Inflammatory macrophage treated with lipopolysaccharide for 4 hours (primary cell): ENCODE measurements around the gene PES1.
"Not testable (repeated sequence)": the region's sequence is repeated elsewhere in the genome, so short reads cannot be mapped to it uniquely, and the experiment has no call there.

Experiments
- DNase-seq: peaks from one replicate; pipeline ENCODE4 v3.0.0-alpha.2; 2020

PES1 gene

DNA sequence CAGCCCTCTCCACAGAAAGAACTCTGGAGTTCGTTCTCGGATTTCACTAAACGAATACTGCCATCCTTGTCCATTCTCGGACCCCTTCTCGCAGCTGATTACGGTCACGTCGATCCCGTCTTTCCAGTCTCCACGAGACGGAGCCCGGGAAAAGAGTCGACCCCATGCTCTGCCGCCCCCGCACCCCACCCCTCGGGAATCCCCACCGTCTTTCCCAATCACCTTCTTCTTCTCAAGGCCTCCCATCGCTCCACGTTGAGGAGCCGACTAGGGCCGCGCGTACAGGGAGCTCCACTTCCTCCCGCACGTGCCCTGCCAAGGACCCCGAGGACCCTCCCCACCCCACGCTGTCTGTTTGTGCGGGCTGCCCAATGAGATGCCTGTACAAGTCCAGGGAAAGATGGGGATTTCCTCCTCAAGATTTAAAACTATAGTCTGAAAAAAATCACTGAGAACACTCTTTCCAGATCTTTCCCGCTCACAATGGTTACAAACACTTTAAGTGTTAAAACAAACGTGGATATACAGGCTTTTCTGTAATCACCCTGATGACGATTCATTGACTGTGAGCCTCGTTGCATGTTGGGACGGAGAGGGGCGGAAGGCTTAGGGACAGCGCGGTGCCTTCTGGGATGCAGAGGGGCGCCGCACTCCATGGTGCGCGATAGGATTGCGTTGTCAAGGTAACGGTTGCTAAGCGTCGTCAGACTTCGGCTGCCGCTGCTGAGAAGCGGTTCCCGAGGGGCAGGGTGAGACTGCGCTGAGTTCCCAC is at the start of gene PES1:
Gene PES1, minus strand, starts transcription at position 323 of the 772 bp plus-strand sequence. Its CDS starts 77 bp downstream, at position 246.
- peak; percentile 98 for DNase-seq

DNA sequence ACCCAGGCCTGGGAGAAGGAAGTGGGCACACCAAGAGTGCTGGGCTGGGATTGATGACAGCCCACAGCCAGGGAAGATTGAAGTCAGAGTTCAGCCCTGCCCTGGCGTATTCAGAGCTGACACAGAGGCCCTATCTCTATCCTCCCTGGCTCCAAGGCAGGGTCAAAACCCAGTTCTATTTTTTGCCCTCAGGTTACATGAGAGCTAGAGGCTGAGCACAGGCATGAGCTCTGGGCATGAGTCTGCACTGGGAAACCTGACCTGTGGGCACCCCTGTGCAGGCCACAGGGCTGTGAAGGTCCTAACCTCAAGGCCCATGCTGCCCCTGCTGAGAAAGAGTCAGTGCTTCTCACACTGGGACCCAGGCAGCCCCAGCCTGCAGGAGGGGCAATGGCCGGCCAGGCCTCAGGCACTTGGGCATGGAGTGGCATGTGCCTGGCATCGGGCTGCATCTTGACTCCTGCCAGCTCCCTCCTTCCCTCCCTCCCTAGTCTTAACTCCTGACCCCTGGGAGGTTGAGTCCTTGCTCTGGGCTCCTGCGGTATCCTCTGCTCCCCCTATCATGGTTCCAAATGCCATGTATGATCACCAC is 49.2 kb upstream of the PES1 start:
- no peak for DNase-seq

DNA sequence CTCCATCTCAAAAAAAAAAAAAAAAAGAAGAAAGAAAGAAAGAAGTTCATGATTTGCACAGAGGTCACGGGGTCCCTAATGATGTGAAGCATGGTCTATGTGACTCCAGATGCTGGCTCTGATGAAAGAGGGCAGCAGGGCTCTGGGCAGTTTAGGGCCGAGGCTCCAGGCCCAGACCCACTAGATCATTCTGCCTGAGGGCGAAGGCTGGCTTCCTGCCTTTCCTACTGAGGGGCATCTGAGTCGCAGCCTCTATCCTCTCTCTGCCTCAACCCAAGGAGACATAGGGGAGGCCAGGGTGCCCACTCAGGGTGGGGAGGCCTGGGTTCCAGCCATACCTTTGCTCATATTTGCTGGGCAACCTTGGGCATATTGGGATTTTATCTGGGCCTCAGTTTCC is 48.7 kb upstream of the PES1 start:
- DNase-seq: no peak

DNA sequence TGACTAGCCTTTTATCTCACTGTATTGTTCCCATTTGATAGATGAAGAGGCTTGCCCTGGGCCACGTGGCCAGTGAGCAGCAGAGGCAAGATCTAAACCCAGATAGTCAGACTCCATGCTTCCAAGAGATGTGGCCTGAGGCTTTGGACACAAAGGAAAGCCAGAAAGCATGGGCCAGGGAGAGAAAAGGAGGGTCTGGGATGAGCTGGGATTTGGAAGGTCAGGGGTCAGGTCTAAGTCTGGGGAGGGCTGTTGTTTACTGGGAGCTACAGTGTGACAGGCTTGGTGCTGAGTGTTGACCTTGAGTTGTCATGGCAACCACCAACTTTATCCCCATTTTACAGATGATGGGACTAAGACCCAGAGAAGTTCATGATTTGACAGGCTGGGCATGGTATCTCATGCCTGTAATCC is 46.0 kb upstream of the PES1 start:
- DNase-seq: no peak

DNA sequence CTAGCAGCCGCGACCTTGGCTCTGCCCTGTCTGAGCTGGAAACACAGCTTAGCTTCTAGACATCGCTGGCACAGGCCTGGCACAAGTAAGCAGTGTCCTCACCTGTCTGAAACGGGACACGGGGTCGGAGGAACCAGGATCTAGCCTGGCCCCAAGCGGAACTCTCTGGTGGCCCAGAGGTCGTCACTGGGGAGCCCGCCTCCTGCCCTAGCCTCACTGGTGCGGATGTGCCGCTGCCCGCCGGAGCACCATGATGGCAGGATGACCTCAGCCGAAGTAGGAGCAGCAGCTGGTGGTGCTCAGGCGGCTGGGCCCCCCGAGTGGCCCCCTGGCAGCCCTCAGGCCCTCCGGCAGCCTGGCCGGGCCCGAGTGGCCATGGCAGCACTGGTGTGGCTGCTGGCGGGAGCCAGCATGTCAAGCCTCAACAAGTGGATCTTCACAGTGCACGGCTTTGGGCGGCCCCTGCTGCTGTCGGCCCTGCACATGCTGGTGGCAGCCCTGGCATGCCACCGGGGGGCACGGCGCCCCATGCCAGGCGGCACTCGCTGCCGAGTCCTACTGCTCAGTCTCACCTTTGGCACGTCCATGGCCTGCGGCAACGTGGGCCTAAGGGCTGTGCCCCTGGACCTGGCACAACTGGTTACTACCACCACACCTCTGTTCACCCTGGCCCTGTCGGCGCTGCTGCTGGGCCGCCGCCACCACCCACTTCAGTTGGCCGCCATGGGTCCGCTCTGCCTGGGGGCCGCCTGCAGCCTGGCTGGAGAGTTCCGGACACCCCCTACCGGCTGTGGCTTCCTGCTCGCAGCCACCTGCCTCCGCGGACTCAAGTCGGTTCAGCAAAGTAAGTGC is 44.7 kb upstream of the PES1 start:
- no peak for DNase-seq

DNA sequence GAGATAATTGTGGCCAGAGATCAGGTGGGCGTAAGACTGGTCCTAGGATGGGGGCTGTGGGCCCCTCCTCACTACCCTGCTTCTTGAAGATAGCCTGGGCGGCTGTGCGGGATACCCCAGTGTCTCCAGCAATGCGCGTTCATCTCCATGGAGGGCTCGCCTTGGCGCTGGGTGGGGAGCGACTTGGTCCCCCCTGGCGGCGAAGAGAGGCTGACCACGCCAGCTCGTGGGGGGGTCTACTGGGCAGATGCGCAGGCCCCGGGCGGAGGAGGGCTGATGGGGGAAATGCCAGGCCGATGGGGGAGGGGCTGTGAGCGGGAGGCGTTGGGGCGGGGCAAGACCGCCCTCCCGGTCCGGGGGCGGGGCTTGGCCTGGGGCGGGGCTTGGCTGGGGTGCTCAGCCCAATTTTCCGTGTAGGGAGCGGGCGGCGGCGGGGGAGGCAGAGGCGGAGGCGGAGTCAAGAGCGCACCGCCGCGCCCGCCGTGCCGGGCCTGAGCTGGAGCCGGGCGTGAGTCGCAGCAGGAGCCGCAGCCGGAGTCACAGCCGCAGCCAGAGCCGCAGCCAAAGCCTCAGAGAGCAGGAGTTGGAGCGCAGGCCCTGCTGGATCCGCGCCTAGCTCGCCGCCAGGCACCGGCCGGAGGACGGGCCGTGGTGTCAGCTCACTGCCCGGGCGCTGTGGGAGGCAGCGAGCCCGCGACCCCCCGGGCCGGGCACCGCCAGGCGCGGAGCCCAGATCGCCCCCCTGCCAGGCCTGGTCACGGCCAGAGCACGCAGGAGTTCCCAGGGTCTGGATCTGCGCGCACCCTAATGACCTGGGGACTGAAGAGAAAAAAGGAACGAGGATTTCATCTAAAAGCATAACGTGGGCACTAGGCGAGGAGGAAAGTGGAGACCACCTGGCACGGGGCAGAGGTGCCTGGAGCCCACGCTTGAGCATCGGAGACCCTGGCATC is 43.8 kb upstream of the PES1 start, which contains the start of gene SLC35E4:
Gene SLC35E4, plus strand, starts transcription at position 509 of the 953 bp plus-strand sequence. CDS start 670 bp downstream, outside the sequence.
- DNase-seq: peak; percentile 85

DNA sequence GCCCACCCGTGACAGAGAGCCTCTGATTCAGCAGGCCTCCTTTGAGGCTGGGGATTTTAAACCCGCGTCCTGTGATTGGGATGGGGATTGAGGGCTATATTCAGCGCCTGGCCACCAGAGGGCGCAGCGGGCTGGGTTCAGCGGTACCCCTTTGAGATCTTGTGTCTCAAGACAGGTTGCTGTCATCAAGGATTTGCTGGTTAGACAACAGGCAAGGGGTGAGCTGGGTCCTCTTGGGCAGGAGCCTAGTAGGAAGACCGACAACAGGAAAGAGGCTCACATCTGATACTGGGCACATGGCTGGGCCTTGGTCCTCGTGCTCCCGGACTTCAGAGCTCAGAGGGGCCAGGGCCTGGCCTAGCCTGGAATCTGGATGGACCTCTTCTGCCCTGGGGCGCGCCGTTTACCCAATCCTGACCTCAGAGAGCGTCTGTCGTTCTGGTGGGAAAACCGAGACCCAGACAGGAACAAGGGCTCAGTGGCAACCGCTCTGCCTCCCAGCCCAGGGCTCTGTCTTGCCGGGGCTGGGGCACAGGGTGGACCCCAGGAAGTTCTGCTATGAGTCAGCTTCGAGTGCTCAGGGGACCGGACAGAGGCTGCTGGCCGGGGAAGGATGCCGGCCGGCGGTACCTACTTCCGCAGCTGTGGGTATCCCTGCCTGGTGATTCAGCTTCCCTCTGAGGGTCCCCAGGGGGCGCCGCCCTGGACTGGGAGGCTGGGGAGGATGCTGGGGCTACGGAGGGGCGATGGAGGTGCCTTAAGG is 42.9 kb upstream of the PES1 start:
- DNase-seq: peak; percentile 87

DNA sequence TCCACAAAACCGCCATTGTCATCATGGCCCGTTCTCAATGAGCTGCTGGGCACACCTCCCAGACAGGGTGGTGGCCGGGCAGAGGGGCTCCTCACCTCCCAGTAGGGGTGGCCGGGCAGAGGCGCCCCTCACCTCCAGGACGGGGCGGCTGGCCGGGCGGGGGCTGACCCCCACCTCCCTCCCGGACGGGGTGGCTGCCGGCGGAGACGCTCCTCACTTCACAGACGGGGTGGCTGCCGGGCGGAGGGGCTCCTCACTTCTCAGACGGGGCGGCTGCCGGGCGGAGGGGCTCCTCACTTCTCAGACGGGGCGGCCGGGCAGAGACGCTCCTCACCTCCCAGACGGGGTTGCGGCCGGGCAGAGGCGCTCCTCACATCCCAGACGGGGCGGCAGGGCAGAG is 39.8 kb upstream of the PES1 start:
- DNase-seq: not testable (repeated sequence)

DNA sequence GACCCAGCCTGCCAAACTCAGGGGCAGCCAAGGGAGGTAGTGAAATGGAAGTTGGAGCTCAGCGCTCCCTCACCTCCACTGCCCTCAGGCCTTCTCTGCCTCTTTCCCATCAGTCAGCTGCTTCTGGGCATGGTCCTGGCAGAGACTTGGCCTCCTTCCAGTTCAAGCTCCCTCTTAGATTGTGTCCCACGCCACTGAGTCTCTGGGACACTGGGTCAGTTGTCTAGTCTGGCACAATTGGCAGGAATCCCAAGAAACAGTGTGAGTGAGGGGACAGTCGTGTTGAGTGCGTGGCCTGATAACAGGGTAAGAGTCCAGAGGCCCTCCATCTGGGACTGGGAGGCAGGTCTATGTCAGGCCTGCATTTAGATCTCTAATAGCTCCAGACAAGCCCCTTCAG is 36.8 kb upstream of the PES1 start:
- no peak for DNase-seq

DNA sequence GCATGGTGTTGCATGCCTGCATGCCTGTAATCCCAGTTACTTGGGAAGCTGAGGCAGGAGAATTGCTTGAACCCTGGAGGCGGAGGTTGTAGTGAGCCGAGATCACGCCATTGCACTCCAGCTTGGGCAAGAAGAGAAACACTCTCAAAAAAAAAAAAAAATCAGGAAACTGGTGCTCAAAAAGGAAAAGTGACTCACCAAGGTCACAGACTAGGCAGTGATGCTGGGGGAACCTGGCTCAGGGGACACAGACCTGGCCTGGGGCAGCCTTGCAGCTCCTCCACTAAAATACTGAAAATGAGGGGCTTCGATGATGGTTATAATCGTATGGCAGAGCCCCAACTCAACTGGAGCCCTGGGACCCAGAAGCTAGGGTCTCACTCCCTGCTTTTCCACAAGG is 35.8 kb upstream of the PES1 start:
- peak; percentile 48 for DNase-seq

DNA sequence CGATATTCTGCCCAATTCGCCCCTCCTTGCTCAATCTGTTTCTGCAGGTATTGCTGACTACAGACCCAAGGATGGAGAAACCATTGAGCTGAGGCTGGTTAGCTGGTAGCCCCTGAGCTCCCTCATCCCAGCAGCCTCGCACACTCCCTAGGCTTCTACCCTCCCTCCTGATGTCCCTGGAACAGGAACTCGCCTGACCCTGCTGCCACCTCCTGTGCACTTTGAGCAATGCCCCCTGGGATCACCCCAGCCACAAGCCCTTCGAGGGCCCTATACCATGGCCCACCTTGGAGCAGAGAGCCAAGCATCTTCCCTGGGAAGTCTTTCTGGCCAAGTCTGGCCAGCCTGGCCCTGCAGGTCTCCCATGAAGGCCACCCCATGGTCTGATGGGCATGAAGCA is 34.7 kb upstream of the PES1 start:
- no peak for DNase-seq

DNA sequence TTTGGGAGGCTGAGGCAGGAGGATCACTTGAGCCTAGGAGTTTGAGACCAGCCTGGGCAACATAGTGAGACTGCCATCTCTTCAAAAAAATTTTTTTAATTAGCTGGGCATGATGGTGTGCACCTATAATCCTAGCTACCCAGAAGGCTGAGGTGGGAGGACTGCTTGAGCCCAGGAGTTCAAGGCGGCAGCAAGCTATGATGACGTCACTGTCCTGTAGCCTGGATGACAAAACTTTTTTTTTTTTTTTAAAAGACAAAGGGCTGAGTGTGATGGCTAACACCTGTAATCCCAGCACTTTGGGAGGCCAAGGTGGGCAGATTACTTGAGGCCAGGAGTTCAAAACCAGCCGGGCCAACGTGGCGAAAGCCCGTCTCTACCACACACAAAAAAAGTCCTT is 28.2 kb upstream of the PES1 start:
- DNase-seq: not testable (repeated sequence)

DNA sequence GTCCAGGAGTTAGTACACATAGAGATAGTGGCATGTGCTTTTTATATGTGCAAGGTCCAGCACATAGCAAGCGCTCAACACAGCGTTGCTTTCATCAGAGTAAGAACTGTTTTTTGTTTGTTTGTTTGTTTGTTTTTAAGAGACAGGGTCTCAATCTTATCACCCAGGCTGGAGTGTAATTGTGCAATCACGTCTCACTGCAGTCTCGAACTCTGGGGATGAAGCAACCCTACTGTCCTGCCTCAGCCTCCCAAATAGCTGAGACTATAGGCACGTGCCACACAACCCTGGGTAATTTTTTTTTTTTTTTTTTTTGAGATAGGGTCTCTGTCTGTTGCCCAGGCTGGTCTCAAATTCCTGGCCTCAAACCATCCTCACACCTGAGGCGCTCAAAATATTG is 26.1 kb upstream of the PES1 start:
- no peak for DNase-seq

DNA sequence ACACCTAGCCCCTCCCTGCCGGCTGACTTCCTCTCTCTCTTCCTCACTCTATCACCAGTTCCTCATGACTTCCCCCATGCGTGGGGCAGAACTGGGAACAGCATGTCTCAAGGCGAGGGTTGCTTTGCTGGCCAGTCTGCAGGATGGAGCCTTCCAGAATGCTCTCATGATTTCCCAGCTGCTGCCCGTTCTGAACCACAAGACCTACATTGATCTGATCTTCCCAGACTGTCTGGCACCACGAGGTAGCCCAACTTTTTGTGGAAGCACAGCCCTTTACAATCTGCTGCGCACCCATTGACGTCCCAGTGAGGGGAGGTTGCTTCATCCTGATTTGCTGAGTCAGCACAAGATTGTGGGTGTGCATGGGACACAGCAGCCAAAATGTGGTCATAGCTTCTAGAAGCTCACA is 23.8 kb upstream of the PES1 start:
- DNase-seq: peak; percentile 49

DNA sequence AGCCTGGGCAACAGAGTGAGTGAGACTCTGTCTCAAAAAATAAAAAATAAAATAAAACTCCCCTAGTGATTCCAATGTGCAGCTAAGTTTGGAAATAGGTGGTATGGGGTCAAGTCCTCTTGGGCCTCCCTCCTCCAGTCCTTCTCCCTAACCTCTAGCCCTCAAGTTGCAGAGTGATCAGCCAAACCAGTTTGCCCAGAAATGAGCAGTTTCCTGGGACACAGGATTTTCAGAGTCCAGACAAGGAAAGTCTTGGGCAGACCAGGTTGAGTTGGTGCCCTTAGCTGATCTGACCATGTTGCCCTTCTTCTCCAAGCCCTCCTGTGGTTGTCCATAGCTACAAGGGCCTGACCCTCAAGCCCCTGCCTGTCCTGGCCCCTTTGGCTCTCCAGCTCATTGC is 23.2 kb upstream of the PES1 start:
- DNase-seq: no peak

DNA sequence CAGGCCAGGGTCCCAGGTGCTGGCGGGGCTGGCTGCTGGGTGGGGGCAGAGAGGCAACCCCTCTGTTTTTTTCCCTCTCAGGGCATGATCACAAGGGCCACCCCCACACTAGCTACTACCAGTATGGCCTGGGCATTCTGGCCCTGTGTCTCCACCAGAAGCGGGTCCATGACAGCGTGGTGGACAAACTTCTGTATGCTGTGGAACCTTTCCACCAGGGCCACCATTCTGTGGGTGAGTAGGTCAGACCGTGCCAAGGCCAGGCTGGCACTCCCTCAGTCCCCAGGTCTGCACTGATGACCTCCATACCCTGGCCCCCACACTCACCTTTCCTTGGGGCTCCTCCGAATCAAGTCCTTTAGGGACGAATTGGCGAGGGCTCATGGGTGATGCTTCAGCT is 22.6 kb upstream of the PES1 start:
- DNase-seq: no peak

DNA sequence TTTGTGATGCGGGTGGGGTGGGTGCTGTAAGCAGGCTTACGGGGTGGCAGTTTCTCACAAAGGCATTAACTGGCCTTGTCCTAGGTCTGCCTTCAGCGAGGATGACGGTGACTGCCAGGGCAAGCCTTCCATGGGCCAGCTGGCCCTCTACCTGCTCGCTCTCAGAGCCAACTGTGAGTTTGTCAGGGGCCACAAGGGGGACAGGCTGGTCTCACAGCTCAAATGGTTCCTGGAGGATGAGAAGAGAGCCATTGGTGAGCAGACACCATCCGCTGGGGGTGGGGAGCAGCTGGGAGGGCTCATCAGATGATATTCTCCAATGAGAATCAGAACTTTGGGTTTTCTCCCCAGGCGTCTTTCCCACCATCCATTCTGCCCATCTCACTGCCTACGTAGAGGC is 21.1 kb upstream of the PES1 start:
- no peak for DNase-seq

DNA sequence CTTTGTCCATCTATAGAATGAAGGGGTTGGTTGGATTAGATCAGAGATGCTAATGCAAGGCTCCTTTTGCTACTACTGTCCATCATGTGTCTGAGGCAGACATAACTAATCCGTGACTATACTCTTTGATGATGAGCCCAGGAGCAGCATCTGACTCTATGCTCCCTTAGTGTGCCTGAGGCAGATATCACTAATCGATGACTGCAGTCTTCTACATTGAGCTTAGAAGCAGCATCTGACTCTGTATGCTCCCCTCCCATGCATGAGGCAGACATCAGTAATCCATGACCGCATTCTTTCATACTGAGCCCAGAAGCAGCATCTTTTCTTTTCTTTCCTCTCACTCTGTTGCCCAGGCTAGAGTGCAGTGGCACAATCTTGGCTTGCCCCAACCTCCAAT is 19.5 kb upstream of the PES1 start:
- no peak for DNase-seq

DNA sequence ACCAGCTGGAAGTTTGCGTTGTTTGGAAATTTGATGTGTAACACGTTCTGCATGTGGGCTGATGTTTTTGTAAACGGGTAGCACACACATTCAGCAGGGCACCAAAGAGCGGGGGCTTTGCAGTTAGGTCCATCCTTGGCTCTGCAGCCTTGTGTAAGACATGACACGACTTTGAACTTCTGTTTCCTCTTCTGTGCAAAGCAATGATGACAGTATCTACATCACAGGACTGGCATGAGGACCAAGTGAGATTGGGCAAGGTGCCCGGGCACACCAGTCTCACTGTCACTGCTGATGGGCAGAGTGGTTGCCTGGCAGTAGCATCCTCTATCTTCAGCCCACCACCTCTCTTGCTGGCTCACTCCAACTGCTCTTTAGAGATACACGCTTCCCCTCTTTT is 18.6 kb upstream of the PES1 start:
- DNase-seq: peak; percentile 94

DNA sequence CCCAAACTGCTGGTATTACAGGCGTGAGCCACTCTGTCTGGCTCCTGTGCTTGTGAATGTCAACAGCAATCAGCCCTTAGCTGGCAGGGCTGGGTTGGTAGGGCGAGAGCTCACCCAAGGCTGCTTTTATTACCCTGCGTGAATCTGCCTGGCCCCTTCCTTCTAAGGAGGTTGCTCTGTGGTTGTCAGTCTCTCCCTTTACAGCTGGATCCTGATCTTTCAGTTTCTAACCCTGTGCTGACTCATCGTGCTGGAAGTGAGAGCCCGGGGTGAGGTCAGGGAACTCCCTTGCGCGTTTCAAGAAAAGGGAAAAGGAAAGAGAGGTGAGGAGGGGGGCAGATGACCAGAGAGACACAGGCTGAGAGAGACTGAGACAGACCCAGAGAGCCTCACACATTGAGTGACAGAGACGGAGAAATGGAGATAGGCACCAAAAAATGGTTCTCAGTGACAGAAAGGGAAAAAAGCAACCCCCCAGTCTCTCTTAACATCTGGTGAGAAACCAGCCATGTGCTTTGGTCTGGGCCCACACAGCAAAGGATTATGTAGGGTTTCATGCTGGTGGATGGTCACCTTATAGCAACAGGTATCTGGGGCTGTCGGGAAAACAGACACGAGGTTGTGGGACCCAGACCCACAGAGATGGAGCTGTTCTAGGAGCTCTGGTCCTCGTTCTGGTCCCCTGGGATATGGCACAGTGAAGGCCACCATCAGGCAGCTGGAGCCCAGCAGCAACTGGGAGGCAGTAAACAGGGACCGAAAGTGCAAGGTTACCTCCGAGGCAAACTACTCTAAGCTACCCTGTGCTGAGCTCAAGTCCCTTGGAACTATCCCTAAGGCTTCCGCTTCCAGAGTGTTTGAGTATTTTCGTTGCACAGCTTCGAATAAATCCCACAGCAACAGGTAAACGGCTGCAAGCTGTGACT is 17.8 kb upstream of the PES1 start:
- peak; percentile 96 for DNase-seq

DNA sequence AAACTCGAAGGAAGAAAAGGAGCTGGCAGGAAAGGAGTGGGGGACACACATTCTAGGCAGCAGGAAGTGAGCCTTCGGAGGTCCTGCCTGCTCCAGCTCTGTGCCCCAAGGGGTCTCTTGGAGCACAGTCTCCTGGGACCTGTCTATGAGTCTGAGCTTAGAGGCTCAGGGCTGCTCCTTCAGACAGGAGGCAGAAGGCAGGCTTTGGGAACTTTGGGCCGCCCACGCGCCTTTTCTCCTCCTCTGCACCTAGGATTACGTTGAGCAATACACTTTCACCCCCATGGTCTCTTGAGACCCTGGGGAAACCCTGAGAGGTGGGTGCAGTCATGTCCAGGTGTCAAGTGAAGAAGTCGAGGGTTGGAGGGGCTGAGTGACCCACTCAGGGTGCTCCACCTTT is 16.2 kb upstream of the PES1 start:
- no peak for DNase-seq
